Esophagus squamous epithelium (tissue), 4 donors: Measurements from ENCODE around the gene RAB5B.

Source experiments
- POLR2A ChIP-seq, 4 donors: fragments of 450-650 bp; IDR thresholded peaks; one replicate each; pipeline ENCODE4 v1.6.1; 2017; ENCODE audit warnings: antibody characterized with exemption in 4 of 4, mild to moderate bottlenecking in 4 of 4, moderate library complexity in 3 of 4
- TF ChIP-seq, protein P1 (sequence below), 6 experiments: fragments of 450-650 bp in 4 of 6; fragments of 200-600 bp in 2 of 6; sonication (generic) in 2 of 6; IDR thresholded peaks; one replicate each; pipeline ENCODE4 v1.5.1; 2016 to 2019; ENCODE audit warnings: antibody characterized with exemption in 6 of 6, mild to moderate bottlenecking in 4 of 6, moderate library complexity in 4 of 6

DNA sequence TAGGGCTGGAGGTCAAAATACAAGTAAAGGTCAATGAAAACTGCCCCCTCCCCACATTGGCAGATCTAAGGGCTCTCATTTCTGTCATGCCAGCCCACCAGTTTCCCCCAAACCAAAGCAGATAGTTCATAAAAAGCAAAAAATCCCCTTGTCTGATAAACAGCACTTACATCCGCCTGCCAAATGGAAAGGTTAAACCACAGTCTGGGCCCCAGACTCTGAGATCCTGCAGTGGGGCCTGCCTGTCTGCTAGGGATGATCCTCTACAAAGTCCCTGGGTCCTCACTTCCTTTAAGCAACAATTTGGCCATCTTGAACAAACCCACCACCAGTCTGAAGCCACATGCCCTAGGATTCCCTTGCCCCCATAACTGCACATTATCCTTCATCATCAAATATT lies 58.1 kb downstream of the RAB5B start:
- TF ChIP-seq, protein P1, sequence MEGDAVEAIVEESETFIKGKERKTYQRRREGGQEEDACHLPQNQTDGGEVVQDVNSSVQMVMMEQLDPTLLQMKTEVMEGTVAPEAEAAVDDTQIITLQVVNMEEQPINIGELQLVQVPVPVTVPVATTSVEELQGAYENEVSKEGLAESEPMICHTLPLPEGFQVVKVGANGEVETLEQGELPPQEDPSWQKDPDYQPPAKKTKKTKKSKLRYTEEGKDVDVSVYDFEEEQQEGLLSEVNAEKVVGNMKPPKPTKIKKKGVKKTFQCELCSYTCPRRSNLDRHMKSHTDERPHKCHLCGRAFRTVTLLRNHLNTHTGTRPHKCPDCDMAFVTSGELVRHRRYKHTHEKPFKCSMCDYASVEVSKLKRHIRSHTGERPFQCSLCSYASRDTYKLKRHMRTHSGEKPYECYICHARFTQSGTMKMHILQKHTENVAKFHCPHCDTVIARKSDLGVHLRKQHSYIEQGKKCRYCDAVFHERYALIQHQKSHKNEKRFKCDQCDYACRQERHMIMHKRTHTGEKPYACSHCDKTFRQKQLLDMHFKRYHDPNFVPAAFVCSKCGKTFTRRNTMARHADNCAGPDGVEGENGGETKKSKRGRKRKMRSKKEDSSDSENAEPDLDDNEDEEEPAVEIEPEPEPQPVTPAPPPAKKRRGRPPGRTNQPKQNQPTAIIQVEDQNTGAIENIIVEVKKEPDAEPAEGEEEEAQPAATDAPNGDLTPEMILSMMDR (IDR thresholded peaks at IDR 0.05), result no peak
- TF ChIP-seq POLR2A (IDR thresholded peaks at IDR 0.05), result no peak
